Daoy (cell line): ENCODE results near the gene USF2. TPM values are rescaled to one million over a fixed set of nuclear protein-coding genes. Genes with fewer than 3 reads are reported as not detected.

Experiments used
- DNase-seq: peaks from one replicate; pipeline ENCODE4 v3.0.0-alpha.2; 2015; ENCODE audit warnings: low read depth
- total RNA-seq: library from RNA; depleted of rRNA; stranded (reverse); fragments of >200 nt; shearing (Covaris generic); gene quantifications from 2 replicates; pipeline ENCODE4 v1.2.3, GENCODE V29; 2014

The USF2 gene
- total RNA-seq, 1 experiment from 2014 or later, result 57.8 TPM

DNA sequence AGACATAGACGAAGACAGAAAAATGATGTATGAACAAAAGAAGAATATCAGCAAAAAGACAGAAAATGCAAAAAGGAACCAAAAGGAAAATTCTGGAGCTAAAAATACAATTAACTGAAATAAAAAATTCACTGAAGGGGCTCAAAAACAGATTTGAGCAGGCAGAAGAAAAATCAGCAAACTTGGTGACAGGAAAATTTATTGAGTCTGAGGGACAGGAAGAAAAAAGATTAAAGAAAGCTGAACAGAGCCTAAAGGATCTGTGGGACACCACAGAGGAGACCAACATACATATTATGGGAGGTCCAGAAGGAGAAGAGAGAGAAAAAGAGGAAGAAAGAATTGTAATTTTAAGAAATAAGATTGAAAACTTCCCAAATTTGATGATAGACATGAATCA lies 27.3 kb upstream of the USF2 start:
- no peak for DNase-seq

DNA sequence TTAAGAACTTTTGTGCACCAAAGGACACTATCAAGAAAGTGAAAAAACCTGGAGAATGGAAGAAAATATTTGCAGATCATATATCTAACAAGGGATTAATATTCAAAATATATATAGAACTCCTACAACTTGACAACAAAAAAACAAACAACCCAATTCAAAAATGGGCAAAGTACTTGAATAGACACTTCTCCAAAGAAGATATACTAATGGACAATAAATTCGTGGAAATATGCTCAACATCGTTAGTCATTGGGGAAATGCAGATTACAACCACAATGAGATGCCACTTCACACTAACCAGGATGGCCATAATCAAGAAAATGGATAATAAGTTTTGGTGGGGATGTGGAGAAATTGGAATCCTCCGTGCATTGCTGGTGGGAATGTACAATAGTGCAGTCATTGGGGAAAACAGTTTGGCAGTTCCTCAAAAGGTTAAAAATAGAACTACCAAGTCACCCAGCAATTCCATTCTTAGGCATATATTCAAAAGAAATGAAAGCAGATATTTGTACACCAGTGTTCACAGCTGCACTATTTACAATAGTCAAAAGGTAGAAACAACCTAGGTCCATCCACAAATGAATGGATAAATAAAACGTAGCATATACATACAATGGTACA lies 22.2 kb upstream of the USF2 start:
- DNase-seq, result no peak

DNA sequence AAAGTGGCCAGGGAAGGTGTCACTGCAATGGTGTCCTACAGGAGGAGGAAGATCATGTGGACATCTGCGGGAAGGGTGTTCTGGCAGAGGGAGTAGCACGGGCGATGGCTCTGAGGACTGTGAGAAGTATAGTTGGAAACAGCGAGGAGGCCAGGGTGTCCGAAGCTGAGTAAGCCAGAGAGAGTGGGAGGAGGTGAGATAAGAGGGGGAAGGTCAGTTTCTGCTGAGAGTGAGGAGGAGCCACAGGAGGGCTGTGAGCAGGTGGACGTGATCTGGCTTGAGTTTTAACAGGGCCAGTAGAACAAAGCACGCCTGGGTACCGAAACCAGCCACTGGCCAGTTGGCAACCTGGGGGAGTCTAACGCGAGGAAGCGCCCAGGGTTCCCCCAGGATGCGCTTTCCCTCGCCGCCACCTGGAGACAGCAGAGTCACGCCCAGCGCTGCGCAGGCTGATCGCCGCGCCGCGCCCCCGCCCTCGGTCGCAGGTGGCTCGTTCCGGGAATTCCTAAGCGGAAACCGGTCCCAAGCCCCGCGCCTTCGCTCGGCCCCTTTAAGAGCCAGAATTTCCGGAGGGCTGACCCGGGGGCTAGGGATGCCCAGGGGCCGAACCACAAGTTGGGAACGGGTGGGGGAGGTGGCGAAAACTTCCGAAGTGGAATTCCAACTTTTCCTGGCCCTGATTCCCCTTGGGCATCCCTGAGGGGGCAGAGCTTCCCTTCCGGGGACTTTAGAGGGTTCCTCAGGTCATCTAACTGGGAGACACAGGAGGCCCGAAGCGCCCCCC lies 21.0 kb upstream of the USF2 start:
- peak; percentile 76 for DNase-seq

DNA sequence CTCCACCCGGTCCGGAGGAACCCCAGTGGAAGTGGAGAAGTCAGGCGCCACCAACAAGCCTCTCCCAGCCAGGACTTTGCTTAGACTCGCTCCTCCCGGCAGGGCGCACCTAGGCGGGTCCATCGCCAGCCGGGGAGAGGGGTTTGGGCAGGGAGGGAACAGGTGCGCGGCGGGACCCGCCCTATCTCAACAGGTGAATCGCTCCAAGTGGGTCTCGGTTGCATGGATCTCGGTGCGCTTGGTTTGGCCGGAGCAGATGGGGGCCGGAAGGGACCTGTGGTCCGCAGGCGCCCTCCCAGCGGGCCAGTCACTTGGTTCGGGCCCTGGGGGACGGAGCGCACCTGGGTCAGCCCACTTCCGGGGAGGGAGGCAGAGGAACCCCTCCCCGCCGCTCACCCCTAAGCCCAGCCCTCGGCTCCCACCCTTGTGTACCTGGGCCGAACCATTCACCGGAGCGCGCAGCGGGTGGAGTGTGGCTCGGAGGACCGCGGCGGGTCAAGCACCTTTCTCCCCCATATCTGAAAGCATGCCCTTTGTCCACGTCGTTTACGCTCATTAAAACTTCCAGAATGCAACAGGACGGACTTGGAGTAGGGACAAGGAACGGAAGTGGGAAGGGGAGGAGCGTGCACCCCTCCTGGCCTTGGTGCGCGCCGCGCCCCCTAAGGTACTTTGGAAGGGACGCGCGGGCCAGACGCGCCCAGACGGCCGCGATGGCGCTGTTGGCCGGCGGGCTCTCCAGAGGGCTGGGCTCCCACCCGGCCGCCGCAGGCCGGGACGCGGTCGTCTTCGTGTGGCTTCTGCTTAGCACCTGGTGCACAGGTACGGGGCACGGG lies 20.2 kb upstream of the USF2 start, which contains the start of gene LSR:
TSS of gene LSR (plus strand) at position 693 of the 836 bp plus-strand sequence. CDS start at position 714, 21 bp downstream.
- peak; percentile 81 for DNase-seq

DNA sequence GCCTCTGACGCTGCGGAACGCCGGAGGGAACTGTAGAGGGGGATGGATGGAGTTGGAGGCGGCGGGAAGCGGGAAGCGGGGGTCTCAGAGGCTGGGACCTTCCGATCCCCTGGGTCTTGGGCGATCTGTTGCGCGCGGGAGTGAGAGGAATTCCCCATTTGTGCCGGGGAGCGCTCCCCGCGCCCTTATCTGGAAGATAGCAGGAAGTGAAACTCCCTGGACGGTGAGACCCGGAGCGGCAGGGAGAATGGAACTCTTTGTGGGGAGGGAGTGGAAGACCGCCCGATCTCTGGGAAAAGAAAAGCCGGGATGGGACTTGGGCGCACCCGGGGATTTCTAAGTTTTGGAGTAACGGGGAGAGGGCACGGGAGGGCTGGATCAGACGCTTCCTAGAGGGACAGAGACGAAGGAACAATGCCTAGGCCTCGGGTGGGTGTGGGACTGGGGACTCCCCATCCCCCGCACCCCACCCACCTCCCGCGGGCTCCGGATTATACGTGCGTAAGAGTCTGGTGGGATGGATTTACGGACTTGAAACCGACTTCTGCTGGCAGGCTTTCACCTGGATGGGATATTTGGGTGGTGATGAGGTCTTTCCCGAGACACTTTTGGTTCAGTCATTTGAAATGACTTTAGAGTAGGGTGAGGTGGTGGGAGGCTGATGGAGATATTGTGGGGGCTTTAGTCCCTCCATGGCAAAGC lies 19.5 kb upstream of the USF2 start:
- DNase-seq, result peak; percentile 38

DNA sequence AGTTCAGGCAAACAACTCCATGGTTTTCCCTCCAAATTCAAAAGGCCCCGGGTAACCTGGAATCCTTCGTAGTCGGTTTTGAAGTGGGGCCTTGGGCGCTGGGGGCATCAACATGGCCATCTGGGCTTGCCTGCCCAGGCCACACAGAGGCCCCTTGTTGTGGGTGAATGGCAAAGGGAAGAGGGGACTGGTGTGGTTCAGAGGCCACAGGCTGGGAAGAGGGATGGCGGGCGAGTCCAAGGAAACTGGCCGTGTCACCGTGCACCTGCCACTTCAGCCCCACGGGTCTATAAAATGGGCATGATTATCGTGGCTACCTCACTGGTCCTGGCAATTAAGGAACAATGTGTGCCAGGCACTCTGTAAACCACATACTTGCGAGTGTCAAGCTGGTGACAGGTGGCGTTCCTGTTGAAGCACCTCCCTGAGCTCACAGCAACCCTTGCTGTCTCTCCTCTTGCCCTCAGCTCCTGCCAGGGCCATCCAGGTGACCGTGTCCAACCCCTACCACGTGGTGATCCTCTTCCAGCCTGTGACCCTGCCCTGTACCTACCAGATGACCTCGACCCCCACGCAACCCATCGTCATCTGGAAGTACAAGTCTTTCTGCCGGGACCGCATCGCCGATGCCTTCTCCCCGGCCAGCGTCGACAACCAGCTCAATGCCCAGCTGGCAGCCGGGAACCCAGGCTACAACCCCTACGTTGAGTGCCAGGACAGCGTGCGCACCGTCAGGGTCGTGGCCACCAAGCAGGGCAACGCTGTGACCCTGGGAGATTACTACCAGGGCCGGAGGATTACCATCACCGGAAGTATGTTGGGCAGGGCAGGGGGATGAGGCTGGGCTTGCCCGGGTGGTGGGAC lies 18.7 kb upstream of the USF2 start:
- no peak for DNase-seq

DNA sequence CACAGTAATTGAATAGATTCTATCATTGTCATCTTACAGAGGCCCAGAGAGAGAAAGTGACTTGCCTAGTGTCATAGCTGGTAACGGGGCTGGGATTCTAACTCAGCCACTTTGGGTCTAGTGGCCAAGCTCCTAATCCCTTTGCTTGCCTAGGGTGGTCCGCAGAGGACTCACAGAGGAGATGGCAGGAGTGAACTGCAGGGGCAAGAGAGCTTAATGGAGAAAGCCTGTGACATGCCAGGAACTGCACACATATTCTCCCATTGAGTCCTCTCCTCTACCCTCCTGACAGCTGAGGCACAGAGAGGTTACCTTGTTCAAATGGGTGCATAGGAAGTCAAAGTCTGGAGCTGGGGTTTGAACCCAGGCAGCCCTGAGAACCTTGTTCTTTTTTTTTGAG lies 17.3 kb upstream of the USF2 start:
- no peak for DNase-seq

DNA sequence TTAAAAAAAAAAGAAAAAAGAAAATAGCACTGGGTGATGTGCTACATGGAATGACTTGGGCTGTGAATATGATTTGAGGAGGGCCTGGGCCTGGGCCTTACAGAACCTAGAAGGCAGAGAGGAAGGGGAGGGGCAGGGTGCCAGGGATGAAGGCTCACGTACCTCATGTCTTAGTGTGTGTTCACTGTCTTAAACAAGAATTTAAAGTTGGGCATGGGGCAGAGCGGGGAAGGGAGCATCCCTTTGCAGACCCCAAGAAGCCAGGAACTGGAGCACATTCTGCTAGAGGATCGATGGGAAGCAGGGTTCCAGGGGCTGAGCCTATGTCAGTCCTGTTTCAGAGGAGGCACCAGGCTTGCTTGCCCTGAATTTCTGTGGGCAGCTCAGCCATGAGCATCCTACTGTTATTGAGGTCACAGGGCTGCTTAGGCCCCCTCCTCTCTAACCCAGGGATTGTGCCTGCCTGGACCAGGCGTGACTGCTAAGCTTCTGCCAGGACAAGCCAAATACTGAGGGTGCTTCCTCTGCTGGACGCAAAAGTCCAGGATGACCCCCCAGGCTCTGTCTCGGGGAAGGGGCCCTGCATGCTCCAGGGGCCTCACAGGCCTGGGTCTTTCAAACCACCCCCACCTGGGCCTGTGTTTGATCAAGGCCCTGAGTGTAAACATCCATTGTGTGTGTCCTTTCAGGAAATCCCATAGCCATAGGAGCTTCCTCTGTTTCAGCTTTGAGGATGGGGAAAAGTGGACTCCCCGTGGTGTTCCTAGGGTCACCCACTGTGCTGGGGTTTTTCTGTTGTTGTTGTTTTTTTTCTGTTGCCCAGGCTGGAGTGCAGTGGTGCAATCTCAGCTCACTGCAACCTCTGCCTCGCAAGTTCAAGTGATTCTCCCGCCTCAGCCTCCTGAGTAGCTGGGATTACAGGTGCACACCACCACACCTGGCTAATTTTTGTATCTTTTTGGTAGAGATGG lies 15.2 kb upstream of the USF2 start:
- DNase-seq, result no peak

DNA sequence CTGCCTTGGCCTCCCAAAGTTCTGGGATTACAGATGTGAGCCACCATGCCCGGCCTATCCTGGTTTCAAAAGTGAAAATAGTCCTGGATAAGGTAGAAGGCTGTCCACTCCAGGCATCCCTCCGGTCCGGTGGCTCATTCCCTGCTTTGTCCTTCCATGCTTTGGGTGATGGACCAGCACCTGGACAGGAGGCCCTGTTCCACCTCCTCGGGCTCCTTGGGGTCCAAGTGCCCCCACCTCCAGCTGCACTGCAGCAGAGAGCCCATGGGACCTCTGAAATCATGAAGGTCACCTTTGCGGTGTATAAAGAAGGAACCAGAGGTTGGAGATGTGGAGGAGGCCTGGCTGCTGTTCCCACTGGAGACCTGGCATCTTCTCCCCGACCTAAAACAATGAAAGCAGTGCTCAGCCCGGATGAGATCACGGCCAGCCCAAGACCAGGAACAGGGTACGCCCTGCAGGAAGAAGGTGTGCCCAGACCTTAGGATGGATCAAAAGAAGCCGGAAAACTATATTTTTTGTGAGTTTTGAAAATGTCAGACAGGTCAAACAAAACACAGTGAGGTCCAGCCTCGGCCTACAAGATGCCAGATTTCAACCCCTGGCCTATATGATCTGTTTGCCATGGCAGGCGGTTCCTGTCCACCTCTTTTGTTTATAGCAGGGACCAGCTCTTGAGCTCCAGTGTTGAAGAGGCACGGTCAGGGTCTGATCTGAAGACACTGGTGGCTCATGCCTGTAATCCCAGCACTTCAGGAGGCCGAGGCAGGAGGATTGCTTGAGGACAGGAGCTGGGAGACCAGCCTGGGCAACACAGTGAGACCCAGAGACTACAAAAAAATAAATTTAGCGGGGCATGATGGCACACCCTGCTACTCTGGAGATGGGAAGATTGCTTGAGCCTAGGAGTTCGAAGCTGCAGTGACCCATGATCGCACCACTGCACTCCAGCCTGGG lies 14.1 kb upstream of the USF2 start:
- no peak for DNase-seq

DNA sequence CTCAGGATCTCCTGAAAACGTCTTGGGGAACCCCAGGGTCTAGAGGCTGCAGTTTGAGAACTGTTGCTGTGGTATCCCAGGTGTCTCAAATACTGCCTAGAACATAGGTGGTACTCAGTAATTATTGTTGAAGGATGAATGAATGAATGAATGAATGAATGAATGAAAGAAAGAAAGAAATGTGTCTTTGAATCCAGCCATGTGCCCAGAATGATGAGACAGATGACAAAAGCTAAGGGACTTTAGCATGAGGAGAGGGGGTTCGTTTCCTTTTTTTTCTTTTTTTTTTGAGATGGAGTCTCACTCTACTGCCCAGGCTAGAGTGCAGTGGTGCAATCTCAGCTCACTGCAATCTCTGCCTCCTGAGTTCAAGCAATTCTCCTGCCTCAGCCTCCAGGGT lies 12.2 kb upstream of the USF2 start:
- no peak for DNase-seq

DNA sequence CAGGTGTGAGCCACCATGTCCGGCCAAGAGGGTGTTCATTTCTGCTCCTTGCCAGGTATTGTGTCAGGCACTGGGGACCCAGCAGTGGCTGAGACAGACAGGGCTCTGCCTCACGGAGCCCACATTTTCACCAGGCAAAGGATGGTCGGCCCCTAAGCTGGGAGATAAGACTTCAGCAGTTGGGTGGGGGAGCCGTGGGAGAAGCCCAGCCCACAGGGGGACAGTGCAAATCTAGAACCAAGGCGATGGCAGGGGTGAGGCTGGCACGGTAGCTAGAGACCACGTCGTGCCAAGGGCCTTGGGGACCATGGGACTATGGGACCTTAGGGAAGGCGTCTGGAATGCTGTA lies 11.7 kb upstream of the USF2 start:
- DNase-seq, result no peak

DNA sequence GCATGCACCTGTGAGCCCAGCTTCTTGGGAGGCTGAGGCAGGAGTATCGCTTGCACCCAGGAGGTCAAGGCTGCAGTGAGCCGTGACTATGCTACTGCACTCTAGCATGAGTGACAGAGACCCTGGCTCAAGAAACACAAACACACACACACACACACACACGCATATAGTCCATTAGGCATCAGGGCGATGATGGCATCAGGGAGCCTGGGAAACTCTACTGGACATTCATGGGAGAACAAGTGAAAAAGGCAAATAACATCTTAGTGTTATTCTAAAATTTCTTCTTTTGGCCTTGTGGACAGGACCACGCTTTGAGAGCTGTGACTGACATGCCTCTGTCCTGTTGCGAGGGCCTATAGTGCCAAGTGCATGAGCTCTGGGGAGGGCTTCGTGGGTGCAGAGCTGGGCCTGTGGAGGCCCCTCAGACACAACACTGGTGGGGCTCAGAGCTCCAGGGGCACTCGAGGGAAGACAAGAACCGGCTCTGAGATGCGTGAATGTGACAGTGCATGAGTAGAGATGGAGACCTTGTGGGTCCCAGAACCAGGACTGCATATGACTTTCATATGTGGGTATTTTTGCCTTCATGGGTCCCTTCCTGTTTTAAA lies 8.0 kb upstream of the USF2 start:
- DNase-seq, result no peak

DNA sequence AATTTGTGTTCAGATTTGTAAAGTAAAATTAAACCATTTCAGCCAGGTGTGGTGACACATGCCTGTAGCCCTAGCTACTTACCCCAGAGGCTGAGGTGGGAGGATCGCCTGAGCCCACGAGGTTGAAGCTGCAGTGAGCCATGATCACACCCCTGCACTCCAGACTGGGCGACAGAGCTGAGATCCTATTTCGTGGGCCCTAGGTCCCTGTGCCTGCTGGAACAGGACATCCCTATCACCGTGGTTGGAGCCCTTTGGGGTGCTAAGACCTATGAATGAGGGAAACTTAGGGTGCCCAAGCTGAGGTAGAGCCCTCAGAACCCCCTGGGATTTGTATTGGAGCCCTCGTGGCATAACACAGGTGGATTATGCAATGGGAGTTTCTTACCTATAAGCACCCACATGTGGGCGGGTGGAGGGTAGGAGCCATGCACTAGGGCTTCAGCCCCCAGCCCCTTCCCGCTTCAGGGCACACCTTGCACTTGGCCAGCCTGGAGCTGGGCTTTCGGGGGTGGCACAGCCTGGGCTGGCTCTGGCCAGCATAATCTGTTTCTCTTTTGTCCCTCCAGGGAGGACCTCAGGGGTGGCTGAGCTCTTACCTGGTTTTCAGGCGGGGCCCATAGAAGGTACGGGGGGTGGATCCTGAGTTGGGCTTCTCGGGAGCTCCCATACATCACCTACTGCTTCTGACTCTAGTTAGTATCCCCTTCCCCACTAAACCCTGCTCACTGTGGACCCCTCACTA lies 7.2 kb upstream of the USF2 start:
- peak; percentile 3 for DNase-seq

DNA sequence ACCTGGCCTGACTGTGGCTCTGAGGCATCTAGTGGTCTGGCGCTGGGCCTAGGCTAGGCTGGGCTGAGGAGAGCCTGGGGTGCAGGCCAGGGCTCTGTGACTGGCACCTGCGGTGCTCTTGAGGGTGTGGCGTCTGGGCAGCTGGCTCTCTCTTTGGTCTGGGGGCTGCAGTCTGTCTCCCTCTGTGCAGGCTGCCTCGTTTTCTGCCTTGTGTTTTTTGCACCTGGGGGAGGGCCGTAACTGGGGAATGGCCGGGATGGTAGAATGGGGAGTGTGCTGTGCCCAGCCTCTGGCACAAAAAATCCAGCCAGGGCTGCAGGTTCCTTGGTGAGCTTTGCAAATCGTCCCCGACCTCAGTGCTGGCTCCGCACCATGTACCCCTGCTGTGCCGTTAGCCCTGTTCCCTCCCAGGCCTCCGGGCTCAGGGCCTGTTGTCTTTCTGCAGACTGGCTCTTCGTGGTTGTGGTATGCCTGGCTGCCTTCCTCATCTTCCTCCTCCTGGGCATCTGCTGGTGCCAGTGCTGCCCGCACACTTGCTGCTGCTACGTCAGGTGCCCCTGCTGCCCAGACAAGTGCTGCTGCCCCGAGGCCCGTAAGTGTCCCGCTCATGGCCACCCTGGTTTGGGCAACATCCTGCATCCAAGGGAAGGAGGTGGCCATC lies 6.5 kb upstream of the USF2 start:
- DNase-seq, result peak; percentile 14

DNA sequence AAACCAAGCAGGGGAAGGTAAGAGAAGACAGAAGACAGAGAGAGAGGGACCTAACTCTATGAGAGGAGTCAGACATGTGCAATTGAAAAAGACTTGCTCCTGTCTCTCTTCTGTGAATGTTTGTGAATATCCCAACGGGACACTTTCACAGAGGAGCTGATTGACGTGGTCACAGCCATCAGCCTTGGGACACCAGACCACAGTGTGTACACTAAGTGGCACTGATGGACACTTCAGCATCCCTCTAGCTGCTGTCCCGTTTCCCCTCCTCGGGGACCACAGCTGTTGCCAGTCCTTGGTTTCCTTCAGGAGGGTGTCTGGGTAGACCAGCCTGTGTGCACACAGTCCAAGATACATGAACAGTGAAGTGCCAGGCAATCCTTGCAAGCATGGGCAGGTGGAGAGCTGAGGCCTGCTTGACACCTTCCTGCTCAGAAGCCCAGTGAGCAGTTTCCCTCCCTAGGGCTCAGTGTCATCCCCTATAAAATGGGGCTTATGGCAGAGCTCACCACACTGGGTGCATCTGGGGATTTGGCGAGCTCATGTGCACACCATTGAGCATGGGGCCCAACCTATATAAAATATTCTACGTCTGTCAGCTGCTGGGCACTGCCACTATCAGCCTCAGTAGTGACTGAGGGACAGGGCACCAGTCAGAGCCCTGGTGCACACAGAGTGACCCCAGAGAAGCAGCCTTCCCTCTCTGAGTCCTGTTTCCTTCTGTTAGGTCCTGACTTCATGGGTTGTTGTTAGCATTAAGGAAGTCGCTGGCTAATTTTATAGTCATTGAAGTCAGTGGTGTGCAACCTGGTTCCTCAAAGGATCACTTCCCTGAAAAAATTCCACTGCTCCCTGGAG lies 4.3 kb upstream of the USF2 start:
- no peak for DNase-seq
